ENCODE results near the gene SAP30BP.
"Not testable (repeated sequence)": the region's sequence is repeated elsewhere in the genome, so short reads cannot be mapped to it uniquely, and the experiment has no call there.

SAP30BP gene

DNA sequence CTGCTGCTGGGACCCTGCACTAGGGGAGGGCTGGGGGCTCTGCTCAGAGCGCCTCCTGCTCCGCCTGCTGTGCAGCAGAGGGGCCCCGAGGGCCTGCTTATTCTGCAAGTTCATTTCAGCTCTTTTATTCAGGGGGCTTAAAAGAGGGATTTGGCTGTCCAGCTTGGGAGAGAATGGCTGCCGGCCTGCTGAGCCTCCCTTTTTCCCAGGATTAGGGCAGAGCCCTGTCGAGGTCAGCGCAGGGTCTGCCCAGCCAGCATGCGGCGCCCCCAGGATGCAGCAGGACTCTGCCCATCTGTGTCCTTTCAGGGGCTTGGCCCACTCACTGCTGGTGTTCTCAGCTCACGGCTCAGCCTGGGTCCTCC, 32.8 kb upstream of the SAP30BP start:
- no peak for DNase-seq

- no peak for DNase-seq
These were observed 32.2 kb upstream of the SAP30BP start for GRCh38 chr17:75634754-75635609.

GRCh38 chr17:75635610-75636202, 31.4 kb upstream of the SAP30BP start:
- no peak for DNase-seq

DNA sequence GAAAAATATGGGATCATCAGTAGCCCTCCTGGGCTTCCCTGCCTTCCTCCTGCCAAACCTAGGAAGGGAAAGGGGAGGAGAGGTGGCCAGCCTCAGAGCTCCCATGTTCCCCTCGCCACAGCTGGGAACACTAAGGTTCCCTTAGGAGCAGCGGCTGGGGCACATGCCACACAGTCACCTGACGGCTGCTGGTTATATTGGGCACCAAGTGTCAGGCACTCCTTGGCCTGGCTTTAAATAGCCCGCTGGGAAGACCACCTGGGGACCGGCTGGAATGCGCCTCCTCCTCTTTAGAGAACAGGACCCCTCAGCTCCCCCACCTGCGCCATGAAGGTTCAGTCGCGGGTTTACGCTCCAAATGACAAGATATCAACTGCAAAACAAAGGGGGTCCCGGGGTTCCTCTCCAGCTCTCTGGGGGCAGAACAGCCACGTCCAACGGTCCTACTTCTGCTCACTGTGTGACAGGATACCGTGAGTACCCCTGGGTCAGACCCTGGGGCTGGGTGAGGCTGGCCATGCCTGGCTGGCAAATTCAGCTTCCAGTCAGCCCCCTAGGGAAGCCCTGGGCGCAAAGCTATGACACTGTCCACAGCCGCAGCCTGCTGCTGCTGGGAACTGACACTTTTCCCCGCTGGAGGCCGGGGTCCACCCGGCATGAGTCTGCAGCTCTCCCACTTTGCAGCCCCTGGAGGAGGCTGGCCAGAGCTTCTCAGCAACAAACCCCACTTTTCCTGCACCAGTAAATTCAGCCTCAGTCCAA, 30.6 kb upstream of the SAP30BP start:
- no peak for DNase-seq

GRCh38 chr17:75637143-75637538, 30.0 kb upstream of the SAP30BP start:
- DNase-seq, result no peak

DNA sequence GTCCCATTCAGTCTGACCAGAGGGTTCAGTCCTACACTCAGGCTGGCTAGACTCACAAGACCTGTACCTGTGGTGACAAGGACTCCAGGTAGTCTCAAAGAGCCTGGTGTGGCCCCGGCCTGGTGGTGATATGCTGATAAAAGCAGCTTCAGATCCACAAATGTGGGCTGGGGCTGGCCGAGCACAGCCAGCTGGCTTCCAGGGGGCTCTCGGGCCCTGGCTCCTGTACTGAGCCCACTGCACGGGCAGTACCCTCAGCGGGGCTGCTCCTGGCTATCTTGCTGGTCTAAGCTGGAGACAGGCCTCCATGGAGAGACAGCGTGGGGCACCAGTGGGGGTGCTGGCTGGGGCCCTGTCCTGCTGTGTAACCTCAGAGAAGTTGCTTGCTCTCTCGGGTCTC, 29.6 kb upstream of the SAP30BP start:
- DNase-seq, result no peak

DNA sequence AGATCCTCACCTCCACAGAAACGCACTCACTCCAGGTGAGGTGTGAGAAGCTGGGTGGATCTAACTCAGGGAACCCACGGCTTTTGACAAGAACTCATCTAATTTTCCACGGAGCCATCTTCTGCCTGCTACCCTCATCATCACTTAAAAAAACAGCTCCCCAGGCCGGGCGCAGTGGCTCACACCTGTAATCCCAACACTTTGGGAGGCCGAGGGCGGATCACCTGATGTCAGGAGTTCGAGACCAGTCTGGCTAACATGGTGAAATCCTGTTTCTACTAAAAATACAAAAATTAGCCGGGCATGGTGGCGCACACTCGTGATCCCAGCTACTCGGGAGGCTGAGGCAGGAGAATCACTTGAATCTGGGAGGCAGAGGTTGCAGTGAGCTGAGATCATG, 29.1 kb upstream of the SAP30BP start:
- DNase-seq, result not testable (repeated sequence)

DNA sequence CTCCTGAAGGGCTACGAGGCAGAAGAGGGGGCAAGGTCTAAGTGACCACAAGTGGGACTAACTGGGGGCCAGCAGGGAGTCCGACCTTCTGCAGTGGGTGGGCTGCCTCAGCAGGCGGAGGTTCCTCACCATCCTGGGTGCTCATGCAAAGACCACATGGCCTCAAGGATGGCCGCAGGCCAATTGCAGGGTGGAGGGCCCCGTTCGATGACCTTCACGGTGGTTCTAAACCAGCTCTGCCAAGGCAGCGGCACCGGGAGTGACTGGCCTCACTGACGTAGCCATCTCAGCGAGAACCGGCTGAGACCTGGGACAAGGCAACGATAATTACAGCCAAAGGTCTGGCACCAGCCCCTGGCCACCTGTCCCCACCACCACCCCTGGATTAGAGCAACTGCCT, 28.2 kb upstream of the SAP30BP start:
- DNase-seq, result no peak

DNA sequence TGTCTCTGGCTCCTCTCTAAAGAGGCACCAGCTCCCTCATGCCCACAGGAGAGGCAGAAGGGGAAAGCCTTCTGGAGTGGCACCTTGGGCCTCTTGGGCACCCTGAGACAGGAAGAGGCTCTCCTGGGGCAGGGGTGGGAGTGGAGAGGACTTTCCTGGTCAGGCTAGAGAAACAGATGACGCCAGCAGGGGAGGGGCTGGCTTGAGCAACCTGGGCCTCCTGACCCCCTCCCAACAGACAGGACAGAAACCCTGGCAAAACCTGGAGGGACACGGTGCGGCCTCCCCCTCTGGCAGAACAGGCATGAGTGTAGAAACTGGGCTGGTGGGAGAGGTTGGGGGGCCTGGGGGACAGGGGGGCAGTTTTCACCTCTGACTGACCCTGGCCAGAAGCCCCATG, 27.8 kb upstream of the SAP30BP start:
- no peak for DNase-seq

GRCh38 chr17:75639771-75640555, 27.2 kb upstream of the SAP30BP start:
- DNase-seq, result no peak

GRCh38 chr17:75640556-75641119, 26.5 kb upstream of the SAP30BP start:
- DNase-seq, result no peak

DNA sequence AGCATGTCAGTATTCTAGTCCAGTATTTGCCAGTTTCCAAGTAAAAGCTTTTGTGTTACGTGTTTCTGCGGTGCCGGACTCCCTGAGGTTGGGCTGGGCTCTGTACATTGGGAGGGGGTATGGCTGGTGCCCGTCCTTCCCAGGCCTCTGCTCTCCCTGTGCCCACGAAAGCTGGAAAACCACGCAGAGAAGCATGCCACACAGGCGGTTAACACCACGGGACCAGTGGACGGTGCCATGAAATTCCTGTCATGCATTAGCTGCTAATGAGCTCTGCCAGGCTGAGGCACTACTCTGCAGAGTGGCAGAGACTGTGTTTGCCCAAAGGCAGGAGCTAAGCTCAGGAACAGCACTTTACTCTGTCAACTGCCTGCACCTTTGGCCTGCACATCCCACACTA, 25.8 kb upstream of the SAP30BP start:
- DNase-seq, result no peak

DNA sequence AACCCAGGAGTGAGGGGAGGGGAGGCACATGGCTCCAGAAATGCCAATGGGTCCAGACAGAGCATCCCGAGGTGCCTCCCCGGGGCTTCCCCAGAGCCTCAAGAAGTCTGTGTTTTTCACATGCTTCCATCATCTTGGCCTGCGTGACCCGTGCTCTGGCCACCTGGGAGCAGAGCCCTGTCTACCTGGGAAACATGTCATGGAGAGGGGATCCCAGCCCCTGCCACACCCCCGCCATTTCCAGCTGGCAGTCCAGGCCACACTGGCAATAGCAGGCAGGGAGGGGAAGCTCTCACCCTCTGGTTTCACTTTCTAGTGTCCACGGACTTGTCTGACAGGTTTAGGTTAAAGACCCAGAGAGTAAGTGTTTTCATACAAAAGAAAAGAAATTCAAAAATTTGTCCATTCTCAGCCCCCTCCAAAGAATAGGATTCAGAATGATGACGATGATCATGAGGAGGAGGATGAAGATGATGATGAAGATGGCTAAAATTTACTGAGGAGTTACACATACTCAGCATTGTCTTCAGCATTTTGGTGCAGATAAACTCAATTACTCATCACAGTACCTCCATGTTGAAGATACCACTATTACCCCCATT, 24.9 kb upstream of the SAP30BP start:
- DNase-seq, result no peak

DNA sequence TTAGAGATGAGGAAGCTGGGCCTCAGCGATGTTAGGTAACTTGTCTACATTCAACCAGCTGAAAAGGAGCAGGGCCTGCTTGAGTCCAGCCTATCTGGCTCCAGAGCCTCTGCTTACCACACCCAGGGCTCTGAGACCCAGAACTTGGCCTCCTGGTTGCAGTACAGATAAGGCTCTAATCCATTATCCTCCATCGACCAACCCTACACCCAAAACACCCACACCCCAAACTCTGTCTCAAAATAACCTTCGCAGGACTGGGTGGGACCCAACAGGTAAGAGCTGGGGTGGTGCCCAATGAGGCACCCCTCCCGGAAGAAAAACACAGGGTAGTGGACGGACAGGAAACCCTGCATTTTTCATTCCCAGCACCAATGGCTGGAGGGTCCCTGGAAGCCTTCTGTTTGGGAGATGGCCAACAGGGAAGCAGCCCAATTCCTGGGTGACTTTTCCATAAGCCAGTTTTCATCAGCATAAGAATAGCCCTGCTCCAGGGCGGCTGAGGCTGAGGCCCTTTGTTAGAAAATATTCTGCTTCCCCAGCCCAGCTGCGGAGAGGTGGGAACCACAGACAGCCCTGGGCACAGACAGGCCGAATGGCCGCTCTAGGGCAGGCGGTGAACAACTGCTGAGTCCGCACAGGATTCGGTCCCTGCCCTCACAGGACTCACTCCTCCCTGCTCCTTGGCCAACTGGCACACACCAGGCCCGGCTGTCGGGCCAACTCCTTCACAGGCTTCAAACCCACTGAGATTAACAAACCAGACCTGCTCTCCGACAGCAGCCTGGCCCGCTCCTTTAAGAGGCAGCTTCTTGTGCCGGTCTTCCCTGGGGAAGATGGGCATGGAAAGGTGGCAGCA, 24.1 kb upstream of the SAP30BP start:
- no peak for DNase-seq

DNA sequence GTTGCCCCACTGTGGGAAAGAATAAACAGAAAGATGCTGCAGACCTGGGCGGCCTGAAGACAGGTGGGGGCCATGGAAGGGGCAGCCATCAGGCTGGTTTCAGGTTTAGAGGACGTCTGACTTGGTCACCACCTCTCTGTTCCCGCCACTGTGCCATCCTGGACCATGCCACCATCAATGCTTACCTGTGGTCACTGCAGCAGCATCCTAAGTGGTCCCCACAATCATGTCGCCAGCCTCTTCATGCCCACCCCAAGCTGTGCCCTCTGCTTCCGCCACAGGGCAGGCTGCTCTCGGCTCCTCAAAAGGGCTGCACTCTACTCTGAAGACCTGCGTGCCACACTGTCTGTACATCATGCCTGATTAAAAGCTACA, 23.5 kb upstream of the SAP30BP start:
- DNase-seq, result no peak

GRCh38 chr17:75645501-75645888, 21.6 kb upstream of the SAP30BP start:
- no peak for DNase-seq

GRCh38 chr17:75645889-75646637, 21.1 kb upstream of the SAP30BP start:
- DNase-seq, result peak; percentile 49 to 58

GRCh38 chr17:75646638-75646992, 20.5 kb upstream of the SAP30BP start:
- no peak for DNase-seq

GRCh38 chr17:75647061-75647460, 20.1 kb upstream of the SAP30BP start:
- no peak for DNase-seq

DNA sequence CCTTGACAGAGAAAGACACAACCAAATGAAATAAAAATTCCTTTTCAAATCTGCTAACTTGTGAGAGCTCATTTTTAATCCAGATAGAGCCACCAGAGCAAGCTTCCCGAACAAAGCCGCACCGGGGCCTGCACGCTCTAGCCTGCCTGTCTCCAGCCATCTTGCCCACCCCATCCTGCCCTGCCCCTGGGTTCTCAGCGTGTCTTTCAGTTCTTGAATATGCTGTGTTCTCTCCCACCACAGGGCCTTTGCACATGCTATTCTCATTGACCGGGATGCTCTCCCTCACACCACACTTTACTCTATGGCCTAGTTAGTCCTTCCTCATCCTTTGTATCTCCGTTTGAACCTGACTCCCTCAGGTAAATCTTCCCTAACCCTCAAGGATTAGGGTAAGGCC, 19.2 kb upstream of the SAP30BP start:
- DNase-seq, result no peak

DNA sequence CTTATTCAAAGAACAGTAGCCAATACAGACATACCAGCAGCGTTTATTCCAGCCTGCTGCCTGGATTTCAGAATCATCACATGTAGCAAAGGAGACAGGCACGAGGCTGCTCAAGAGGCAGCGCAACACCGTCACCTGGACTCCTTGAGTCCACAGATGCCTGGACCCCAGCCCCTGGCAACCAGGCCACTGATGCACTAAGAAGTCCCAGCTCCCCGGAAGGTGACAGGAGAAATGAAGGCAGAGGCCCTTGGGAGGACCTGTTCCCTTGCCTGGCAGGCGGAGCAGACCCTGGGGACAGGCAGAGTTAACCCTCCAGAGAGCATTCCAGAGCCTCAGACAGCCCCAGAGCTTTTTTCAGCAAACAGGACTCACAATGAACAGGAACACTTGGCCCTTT, 17.5 kb upstream of the SAP30BP start:
- DNase-seq, result no peak

Measured in inflammatory macrophage (primary cell).